ENCODE results near the gene OPCML.

The OPCML gene

DNA sequence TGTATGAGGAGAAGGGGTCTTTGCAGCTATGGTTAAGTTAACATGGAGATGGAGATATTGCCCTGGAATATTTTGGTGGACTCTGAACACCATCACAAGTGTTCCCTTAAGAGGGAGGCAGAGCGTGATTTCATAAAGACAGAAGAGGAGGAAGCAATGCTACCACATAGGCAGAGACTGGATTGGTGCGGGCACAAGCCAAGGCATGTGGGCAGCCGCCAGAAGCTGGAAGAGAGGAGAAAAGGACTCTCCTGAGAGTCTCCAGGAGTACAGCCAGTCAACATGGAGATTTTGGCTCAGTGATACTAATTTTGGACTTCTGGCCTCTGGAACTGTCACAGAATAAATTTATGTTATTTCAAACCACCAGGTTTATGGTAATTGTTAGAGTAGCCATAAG is 231.6 kb downstream of the OPCML start:
- no peak for DNase-seq (ENCODE audit: low read depth in 2 of 2)

- DNase-seq (ENCODE audit: low read depth in 2 of 2), result no peak
These were observed 240.5 kb downstream of the OPCML start for GRCh38 chr11:133291780-133292179.

- no peak for DNase-seq (ENCODE audit: low read depth in 2 of 2)
These were observed 246.9 kb downstream of the OPCML start for GRCh38 chr11:133285359-133285758.

- no peak for DNase-seq (ENCODE audit: low read depth in 2 of 2)
These were observed 248.1 kb downstream of the OPCML start for GRCh38 chr11:133284156-133284555.

DNA sequence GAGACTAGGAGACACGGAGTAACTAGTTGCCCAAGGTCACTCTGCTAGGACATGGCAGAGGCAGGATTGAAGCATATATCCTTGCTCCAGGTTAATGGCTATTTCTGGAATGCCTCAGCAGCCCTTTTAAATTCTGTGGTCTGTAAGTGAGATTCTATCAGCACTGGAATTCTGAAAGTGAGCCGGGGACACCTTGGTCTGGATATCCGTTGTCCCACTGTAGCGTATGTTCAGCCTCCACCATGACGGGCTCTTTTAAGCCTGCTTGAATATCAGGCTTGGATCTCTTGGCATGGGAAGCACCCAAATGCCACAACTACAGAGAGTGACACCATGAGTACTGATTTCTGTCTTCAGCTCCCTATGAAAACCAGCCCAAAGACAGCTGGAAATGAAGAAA is 254.4 kb downstream of the OPCML start:
- no peak for DNase-seq (ENCODE audit: low read depth in 2 of 2)

- DNase-seq (ENCODE audit: low read depth in 2 of 2), result no peak
These were observed 260.2 kb downstream of the OPCML start for GRCh38 chr11:133271871-133272776.

DNA sequence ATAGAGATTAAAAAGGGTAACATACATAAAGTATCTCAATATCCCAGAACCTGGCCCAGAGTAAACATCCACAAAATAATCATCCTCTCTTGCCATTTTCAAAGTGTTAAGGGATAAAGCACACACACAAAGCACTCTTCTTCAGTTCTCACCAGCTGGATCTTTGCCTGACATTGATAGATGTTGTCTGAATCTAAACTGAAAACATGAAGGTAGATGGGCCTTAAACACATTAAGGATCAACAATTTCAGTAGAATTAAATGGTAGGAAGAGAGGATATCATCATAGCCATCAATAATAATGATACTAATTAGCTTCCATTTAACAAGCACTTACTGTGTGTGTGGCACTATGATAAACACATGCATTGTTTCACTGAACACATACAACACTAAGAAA is 261.1 kb downstream of the OPCML start:
- no peak for DNase-seq (ENCODE audit: low read depth in 2 of 2)

- DNase-seq (ENCODE audit: low read depth in 2 of 2), result no peak
These were observed 263.0 kb downstream of the OPCML start for GRCh38 chr11:133269267-133269666.

GRCh38 chr11:133266986-133267385 is 265.3 kb downstream of the OPCML start:
- DNase-seq (ENCODE audit: low read depth in 2 of 2), result no peak

DNA sequence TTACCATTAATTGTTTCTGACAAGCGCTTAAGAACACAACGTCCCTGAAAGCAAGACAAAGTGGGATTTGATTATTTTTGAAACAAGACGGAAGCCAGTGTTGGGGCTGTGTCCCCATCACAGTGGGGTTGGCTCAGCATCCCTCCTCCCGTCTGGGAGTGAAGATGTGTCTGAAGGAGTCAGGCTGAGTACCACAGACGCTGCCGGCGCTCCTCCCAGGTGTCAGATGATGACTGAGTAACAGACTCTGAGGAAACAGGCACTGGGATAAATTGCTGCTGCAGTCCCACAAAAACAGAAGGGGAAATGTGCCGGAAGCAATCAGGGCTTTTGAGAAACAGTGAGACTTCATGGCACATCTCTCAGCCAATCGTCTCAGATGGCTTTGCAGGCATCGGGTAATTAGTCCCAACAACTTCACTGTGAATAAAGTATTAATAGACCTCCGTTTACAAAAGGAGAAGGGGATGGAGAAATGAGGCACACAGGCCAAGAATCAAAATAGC is 266.7 kb downstream of the OPCML start:
- DNase-seq (ENCODE audit: low read depth in 2 of 2), result no peak

DNA sequence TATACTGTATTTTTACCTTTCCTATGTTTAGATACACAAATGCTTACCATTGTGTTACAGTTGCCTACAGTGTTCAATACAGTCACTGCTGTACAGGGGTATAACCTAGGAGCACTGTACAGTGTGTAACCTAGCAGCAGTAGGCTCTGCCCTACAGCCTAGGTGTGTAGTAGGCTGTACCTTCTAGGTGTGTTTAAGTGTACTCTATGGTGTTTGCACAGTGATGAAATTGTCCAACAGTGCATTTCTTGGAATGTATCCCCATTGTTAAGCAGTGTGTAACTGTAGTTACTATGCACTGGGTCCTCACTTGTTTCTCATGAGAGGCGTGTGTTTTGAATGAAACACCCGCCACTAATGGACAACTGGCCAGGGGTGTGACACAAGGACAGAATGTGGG is 269.0 kb downstream of the OPCML start:
- no peak for DNase-seq (ENCODE audit: low read depth in 2 of 2)

DNA sequence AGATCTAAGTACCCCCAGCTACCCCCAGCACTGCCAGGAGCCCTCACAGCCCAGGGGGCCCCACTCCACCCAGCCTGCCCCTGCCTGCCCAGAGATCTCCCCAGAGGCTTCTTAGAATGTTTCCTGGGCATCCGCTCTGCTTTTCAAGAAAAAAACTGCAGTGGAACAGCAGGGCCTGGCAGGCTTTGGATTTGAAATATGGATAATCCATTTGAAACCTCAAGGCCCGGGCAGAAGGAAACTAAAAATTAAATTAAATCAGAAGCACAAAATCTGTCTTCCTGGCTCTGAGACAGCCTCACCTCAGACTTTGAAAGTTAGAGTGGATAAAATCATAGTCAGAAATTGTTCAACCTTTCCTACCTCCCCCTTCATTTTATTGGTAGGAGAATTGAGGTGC is 273.6 kb downstream of the OPCML start:
- no peak for DNase-seq (ENCODE audit: low read depth in 2 of 2)

- no peak for DNase-seq (ENCODE audit: low read depth in 2 of 2)
These were observed 277.7 kb downstream of the OPCML start for GRCh38 chr11:133254601-133255000.

DNA sequence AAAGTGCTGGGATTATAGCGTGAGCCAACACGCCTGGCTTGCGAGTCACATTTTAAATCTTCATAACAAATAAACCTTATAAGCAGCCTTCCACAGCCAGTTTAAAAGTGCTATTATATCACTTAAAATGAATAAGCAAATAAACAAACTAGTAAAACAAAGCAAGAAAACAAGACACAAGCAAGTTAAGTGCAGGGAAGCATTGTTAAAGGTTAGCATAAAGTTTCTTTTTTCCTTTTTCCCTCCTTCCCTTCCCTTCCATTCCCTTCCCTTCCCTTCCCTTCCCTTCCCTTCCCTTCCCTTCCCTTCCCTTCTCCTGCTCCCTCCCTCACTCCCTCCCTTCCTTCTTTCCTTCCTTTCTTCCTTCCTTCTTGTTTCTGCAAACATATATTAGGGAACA is 278.7 kb downstream of the OPCML start:
- no peak for DNase-seq (ENCODE audit: low read depth in 2 of 2)

- DNase-seq (ENCODE audit: low read depth in 2 of 2), result no peak
These were observed 280.5 kb downstream of the OPCML start for GRCh38 chr11:133251841-133252240.

GRCh38 chr11:133249530-133249929 is 282.8 kb downstream of the OPCML start:
- no peak for DNase-seq (ENCODE audit: low read depth in 2 of 2)

DNA sequence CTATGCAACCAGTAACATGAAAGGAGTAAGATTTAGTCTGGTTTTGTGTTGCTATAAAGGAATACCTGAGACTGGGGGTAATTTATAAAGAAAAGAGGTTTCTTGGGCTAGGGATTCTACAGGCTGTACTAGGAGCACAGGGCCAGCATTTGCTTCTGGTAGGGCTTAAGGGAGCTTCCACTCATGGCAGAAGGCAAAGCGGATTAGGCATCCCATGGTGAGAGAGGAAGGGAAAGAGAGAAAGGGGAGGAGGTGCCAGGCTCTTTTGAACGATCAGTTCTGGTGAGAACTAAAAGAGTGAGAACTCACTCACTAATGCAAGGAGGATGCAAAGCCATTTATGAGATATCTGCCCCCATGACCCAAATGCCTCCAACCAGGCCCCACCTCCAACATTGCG is 283.2 kb downstream of the OPCML start:
- DNase-seq (ENCODE audit: low read depth in 2 of 2), result no peak

DNA sequence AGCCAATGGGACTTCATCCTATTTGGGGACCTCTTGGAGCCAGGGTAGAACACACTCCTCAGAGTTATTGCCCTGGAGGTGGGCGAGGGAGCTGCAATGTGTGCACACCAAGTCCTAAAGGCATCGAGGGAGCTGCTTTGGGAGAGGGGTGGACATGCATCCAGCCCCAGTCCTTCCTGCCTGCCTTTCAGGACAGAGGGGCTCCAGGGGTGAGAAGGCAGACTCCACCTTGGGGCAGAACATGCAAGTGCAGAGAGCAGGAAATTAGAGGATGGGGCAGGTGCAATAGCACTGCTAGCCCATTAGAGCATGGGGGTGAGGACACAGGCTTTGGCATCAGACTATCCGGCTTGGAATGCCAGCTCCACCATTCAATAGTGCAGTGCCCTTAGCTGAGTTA is 288.5 kb downstream of the OPCML start:
- no peak for DNase-seq (ENCODE audit: low read depth in 2 of 2)

DNA sequence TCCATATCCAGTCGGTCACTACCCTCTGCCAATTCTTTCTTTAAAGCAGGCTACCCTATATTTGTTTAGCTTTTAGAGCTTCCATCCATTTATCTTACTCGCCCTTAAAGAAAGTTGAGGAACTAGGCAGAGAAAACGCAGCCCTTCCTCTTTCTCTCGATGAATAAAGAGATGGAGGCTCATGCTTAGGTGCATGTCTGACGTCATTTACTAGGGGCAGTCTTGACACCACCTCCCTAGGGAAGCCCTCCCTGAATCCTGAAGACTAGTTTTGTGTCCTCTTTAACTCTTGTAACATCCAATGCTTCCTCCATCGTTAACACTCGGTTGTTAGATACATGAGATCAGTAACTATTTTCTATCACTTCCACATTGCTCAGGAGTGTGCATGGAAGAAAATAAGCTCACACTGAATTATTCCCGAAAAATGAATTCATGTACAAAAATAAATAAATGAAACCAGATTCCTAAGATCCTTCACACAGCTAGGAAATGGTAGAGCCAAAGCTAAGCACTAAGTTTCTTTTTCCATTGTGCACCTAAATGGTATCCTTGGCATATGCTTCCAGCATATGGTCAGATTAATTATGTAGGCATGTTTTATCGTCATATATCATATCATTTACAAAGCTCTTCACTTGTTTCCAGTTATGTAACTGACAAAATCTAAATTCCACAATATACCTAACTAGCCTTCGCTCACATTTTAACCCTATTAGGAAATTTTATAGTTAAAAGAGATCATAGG is 291.2 kb downstream of the OPCML start:
- no peak for DNase-seq (ENCODE audit: low read depth in 2 of 2)

DNA sequence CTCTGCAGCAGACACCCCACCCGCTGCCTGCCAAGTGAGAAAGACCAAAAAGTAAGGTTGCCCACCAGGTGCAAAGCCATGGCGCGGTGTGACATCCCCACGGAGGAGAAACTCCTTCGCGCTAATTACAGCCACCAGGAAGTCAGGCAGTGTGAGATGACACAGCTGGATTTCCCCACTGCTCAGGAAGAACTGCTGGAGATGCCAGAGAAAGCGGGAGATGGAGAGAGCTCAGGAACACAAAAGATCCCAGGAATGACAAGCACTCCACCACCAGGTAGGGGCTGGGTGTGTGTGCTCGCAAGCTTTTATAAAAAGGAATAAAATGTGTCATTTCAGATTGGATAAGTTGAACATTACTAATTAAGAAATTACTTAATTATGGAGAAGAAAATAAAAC is 292.7 kb downstream of the OPCML start:
- DNase-seq (ENCODE audit: low read depth in 2 of 2), result no peak

DNA sequence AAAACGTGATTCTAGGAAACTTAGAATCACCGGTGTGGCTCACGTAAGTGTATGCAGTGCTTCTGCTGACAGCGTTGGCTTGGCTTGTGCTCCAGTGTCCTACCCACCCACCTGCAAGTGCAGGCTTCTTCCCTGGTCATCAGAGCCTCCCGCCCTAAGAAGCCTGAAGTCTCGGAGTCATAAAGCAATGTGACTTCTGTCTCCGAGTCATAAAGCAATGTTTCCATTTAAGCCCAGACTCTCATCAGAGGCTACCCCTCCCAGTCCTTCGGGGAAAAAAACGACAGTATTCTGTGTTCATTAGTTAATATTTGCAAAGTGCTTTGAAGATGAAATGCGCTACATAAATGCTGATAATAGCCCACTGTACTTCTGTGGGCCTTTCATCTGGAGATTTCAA is 293.8 kb downstream of the OPCML start:
- no peak for DNase-seq (ENCODE audit: low read depth in 2 of 2)

- DNase-seq (ENCODE audit: low read depth in 2 of 2), result no peak
These were observed 294.3 kb downstream of the OPCML start for GRCh38 chr11:133238027-133238426.

- DNase-seq (ENCODE audit: low read depth in 2 of 2), result no peak
These were observed 296.9 kb downstream of the OPCML start for GRCh38 chr11:133235381-133235780.
